ENCODE measurements around the gene ARPP21. TPM values are rescaled to one million over a fixed set of nuclear protein-coding genes. Genes with fewer than 3 reads are reported as not detected.

The ARPP21 gene
- total RNA-seq, 1 experiment from 2014 or later, result not detected

- no peak for TF ChIP-seq ATF2 (CRISPR knock-in tag; IDR thresholded peaks at IDR 0.05; ENCODE audit: borderline replicate concordance, low read depth)
Observed at GRCh38 chr3:35832140-35832571, 192.8 kb downstream of the ARPP21 start (continued).

Small RNAs within 50 kb of the gene (microRNA-seq; reads per million reads assigned to microRNA genes)
- 2.1 reads per million for gene MIR128-2 (ENCODE audit: borderline number of aligned reads)

All from WTC11 (cell line).